C4-2B (cell line): Measurements from ENCODE around the gene ZNF346.

Source experiments
- H3K27ac ChIP-seq: fragments of 450-650 bp; 2 replicates; pipeline ENCODE4 v1.5.1; 2017
- ZFX ChIP-seq: fragments of 450-650 bp; IDR thresholded peaks from 2 replicates; pipeline ENCODE4 v1.6.1; 2017
- TF ChIP-seq, protein P1 (sequence below): fragments of 450-650 bp; conservative IDR thresholded peaks from 2 replicates; pipeline ENCODE4 v1.5.1; 2017; ENCODE audit warnings: mild to moderate bottlenecking

The ZNF346 gene

GRCh38 chr5:177109810-177110209 is 87.3 kb downstream of the ZNF346 start:
- no peak overlapping the region for H3K27ac ChIP-seq
- TF ChIP-seq, protein P1, sequence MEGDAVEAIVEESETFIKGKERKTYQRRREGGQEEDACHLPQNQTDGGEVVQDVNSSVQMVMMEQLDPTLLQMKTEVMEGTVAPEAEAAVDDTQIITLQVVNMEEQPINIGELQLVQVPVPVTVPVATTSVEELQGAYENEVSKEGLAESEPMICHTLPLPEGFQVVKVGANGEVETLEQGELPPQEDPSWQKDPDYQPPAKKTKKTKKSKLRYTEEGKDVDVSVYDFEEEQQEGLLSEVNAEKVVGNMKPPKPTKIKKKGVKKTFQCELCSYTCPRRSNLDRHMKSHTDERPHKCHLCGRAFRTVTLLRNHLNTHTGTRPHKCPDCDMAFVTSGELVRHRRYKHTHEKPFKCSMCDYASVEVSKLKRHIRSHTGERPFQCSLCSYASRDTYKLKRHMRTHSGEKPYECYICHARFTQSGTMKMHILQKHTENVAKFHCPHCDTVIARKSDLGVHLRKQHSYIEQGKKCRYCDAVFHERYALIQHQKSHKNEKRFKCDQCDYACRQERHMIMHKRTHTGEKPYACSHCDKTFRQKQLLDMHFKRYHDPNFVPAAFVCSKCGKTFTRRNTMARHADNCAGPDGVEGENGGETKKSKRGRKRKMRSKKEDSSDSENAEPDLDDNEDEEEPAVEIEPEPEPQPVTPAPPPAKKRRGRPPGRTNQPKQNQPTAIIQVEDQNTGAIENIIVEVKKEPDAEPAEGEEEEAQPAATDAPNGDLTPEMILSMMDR, result no peak
- no peak for TF ChIP-seq ZFX

DNA sequence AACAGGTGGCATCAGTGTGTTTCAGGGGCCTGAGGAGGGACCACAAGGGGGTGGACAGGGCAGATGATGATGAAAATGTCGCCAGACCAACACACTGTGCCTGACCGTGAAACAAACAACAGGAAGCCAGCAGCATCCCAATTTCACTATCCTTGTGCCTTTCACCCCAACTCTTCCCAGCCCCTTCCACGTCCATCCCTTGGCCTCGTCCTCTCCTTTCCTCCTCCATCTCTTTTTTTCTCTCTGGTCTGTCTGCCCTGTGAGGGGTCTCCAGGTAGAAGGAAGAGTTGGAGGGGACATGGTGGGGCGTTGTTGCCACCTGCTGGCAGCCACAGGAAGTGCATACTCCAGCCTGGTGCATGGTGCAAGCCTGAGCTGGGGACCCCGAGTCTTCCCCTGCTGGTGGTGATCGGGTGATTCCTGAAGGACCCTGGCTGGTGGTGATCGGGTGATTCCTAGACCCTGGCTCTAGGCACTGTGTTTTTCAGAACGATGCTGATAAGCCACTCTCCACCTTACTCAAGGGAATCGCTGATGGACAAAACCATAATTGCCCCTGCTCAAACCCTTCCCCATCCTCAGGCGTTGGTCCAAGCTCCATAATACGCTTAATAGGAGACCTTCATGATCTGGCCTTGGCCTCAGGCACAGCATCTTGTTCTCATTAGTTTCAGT is 89.4 kb downstream of the ZNF346 start:
- no peak overlapping the region for H3K27ac ChIP-seq
- no peak for TF ChIP-seq ZFX
- TF ChIP-seq, protein P1, result peak; percentile 98

GRCh38 chr5:177112589-177113220 is 90.2 kb downstream of the ZNF346 start:
- TF ChIP-seq, protein P1, result no peak
- TF ChIP-seq ZFX, result no peak
- no peak overlapping the region for H3K27ac ChIP-seq

DNA sequence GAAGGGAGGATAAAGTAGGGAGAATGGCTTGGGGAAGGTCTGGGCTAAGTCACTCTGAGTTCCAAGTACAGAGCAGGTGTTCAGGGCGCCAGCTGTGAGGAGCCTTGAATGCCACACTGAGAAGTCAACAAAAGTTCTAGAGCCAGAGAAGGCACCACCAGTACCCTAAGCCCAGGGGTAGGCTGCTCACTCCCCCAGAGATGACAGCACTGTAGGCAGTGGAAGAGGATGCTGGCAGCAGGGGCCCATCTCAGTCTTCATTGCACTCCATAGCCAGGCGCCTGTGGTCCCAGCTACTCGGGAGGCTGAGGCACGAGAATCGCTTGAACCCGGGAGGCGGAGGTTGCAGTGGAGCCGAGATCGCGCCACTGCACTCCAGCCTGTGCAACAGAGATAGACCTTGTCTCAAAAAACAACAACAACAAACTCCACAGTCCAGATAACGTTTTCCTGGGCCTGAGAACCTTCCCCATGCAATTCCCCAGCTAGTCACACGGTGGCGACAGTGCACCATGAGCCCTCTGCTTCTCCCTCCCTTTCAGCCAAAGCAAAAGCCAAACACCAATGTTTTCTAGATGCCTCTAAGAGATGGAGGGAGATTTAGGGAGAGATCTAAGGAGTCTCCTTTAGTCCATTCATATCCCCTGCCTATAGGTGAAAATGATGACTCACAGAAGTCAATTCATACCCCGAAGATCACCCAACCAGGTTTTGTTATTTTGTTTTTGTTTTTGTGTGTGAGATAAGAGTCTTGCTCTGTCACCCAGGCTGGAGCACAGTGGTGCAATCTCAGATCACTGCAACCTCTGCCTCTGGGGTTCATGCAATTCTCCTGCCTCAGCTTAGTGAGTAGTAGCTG is 91.3 kb downstream of the ZNF346 start:
- no peak for TF ChIP-seq ZFX
- TF ChIP-seq, protein P1, result peak; percentile 100
- H3K27ac ChIP-seq, result no peak overlapping the region

GRCh38 chr5:177116631-177117373 is 94.3 kb downstream of the ZNF346 start:
- TF ChIP-seq ZFX, result no peak
- TF ChIP-seq, protein P1, result no peak
- no peak overlapping the region for H3K27ac ChIP-seq

DNA sequence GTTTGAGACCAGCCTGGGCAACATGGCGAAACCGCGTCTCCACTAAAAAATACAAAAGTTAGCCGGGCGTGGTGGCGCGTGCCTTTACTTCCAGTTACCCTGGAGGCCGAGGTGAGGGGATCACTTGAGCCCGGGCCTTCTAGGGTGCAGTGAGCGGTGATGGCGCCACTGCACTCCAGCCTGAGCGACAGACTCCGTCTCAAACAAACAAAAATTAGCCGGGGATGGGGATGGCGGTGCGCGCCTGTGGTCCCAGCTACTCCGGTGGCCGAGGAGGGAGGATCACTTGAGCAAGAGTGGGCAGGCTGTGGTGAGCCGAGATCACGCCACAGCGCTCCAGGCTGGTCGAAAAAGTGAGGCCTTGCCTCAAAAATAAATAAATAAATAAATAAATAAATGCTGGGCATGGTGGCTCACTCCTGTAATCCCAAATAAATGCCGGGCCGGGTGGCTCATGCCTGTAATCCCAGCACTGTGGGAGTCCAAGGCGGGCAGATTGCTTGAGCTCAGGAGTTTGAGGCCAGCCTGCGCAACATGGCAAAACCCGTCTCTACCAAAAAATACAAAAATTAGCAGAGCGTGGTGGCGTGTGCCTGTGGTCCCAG is 95.0 kb downstream of the ZNF346 start:
- H3K27ac ChIP-seq, result no peak overlapping the region
- TF ChIP-seq, protein P1, result no peak
- no peak for TF ChIP-seq ZFX
